Natural killer cell (primary cell): ENCODE results near the gene EPAS1. TPM values are rescaled to one million over a fixed set of nuclear protein-coding genes. Genes with fewer than 3 reads are reported as not detected.

Experiments
- ATAC-seq, 3 donors: fragments of 150-1000 bp in 2 of 3; fragments of 200-7000 bp in 1 of 3; cut with Tn5 transposase; 1 replicate in 1 of 3; 2 replicates in 2 of 3; pipeline ENCODE4 v1.10.0; 2021; ENCODE audit warnings: mild to moderate bottlenecking in 2 of 3, moderate library complexity in 2 of 3
- DNase-seq, 2 donors: peaks; one replicate each; pipeline versions ENCODE4 v3.0.0 to v3.0.0-alpha.2; 2013 to 2021; ENCODE audit warnings: mixed read lengths in 1 of 2
- H3K27ac ChIP-seq: one replicate; pipeline ENCODE4 v1.5.1; 2013; ENCODE audit warnings: mild to moderate bottlenecking, low read length
- H3K27me3 ChIP-seq: one replicate; pipeline ENCODE4 v1.6.1; 2013; ENCODE audit warnings: low read length; ENCODE audit not compliant: control insufficient read depth, insufficient read depth
- H3K36me3 ChIP-seq: one replicate; pipeline ENCODE4 v1.6.1; 2013; ENCODE audit warnings: low read length; ENCODE audit not compliant: control insufficient read depth, insufficient read depth
- H3K4me1 ChIP-seq: one replicate; pipeline ENCODE4 v1.6.1; 2013; ENCODE audit warnings: low read length; ENCODE audit not compliant: control insufficient read depth, insufficient read depth
- H3K4me3 ChIP-seq: one replicate; pipeline ENCODE4 v1.5.1; 2013; ENCODE audit warnings: low read length
- H3K9me3 ChIP-seq: one replicate; pipeline ENCODE4 v1.6.1; 2013; ENCODE audit warnings: low read length; ENCODE audit not compliant: control insufficient read depth, insufficient read depth
- H3K27ac Mint-ChIP-seq, 2 donors: one replicate each; pipeline ENCODE4 v1.8.0; 2022; ENCODE audit warnings: mild to moderate bottlenecking in 2 of 2, mixed read lengths in 2 of 2, moderate library complexity in 1 of 2
- H3K27me3 Mint-ChIP-seq, 2 donors: one replicate each; pipeline ENCODE4 v1.8.0; 2022; ENCODE audit warnings: low read depth in 2 of 2, mixed read lengths in 2 of 2
- H3K36me3 Mint-ChIP-seq: one replicate; pipeline ENCODE4 v1.8.0; 2022; ENCODE audit warnings: mixed read lengths
- H3K4me1 Mint-ChIP-seq, 2 donors: one replicate each; pipeline ENCODE4 v1.8.0; 2022; ENCODE audit warnings: mixed read lengths in 2 of 2
- H3K4me3 Mint-ChIP-seq: one replicate; pipeline ENCODE4 v1.8.0; 2022; ENCODE audit warnings: mild to moderate bottlenecking, moderate library complexity, mixed read lengths
- H3K9me3 Mint-ChIP-seq, 2 donors: one replicate each; pipeline ENCODE4 v1.8.0; 2022; ENCODE audit warnings: mixed read lengths in 2 of 2
- CTCF ChIP-seq: fragments of 200-600 bp; IDR thresholded peaks from one replicate; pipeline ENCODE4 v1.8.0; 2022; ENCODE audit warnings: antibody characterized with exemption
- WGBS: methylation state at CpG from one replicate; pipeline ENCODE4 v1.1.7; 2013; ENCODE audit warnings: missing lambda C conversion rate; ENCODE audit not compliant: insufficient coverage; 5-methylcytosine and 5-hydroxymethylcytosine counted together
- intact Hi-C: fragments of 100-400 bp; cut with micrococcal nuclease; formaldehyde crosslinking; loops from one replicate; pipeline ENCODE4 v1.14.2; 2022
- total RNA-seq, 4 donors: library from RNA; stranded (reverse); fragments of 120-200 nt in 1 of 4; gene quantifications; one replicate each; pipeline versions ENCODE4 v1.2.3 to v1.2.4, GENCODE V29; 2013 to 2022

Gene EPAS1
- total RNA-seq, 3 donors from 2014 or later (not counting 1 experiment from before 2014, with no cell fraction given), result 2.1 to 61.4 (median 3.6) TPM

- Histone ChIP-seq H3K27me3 (no peaks in the 10 kb centered on the region), H3K4me1 (no peaks in the 10 kb centered on the region), H3K36me3 (no peaks in the 10 kb centered on the region), H3K27ac (no peak overlapping the region), H3K9me3 (no peaks in the 10 kb centered on the region), H3K4me3 (no peak overlapping the region)
- ATAC-seq (no peak), DNase-seq (no peak)
- no peaks in the 10 kb centered on the region for H3K4me1 Mint-ChIP-seq
- no peak overlapping the region for H3K27ac Mint-ChIP-seq
- no peaks in the 10 kb centered on the region for H3K36me3 Mint-ChIP-seq
- intact Hi-C loops, result no loop called here
- H3K27me3 Mint-ChIP-seq, result peaks cover 0 to 9% of the 10 kb centered on the region in 2 donors
- WGBS, result 92% methylated on average over 2 of the region's 3 CpGs
- TF ChIP-seq CTCF, result no peak
- H3K9me3 Mint-ChIP-seq, result no peaks in the 10 kb centered on the region
- no peak overlapping the region for H3K4me3 Mint-ChIP-seq
These were observed 81.4 kb downstream of the EPAS1 start for GRCh38 chr2:46378616-46379015.

DNA sequence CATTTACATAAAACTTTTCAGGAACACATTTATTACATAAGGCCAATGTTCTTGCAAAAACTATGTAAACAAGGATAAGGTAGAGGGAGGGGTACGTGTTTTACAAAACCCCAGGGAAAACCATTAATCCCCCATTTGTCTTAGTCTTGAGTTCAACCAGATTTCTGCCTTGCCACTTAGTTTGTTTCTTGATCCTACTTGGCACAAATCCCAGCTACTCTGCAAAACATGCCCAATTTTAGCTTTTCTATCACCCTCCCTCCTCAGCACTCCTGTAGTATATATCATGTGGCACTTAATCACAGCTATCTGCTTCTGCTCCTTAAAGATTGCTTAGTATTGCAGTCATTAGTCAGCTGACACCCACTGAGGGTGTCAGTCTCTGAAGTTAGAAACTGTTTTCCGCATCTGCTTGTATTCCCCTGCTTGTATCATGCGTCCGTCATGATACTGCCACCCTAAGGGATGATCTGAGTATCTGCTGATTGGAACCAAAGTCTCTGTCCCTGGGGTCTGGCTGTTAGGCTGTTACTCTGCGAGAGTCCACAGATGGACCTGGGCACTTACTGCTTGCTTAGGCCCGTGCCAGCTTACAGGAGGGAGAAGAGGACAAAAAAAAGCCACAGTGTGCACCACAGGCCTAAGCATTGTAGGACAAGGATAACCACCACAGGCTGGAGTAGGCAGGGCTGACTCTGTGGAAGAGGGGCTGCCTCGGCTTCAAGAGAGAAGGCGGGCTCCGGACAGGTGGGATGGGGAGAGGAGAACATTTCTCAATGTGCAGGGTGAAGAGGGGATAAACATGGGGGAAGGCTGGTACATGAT, 82.2 kb downstream of the EPAS1 start:
- peaks cover 0 to 4% of the 10 kb centered on the region in 2 donors for H3K27me3 Mint-ChIP-seq
- DNase-seq (no peak), ATAC-seq (no peak)
- intact Hi-C loops, result no loop called here
- H3K4me3 Mint-ChIP-seq, result no peak overlapping the region
- Histone ChIP-seq H3K4me3 (no peak overlapping the region), H3K27ac (no peak overlapping the region), H3K9me3 (no peaks in the 10 kb centered on the region), H3K4me1 (no peaks in the 10 kb centered on the region), H3K36me3 (no peaks in the 10 kb centered on the region), H3K27me3 (no peaks in the 10 kb centered on the region)
- H3K4me1 Mint-ChIP-seq, result no peaks in the 10 kb centered on the region
- no peak for TF ChIP-seq CTCF
- 92% methylated on average over 9 of the region's 9 CpGs for WGBS
- H3K36me3 Mint-ChIP-seq, result no peaks in the 10 kb centered on the region
- no peaks in the 10 kb centered on the region for H3K9me3 Mint-ChIP-seq
- no peak overlapping the region for H3K27ac Mint-ChIP-seq

DNA sequence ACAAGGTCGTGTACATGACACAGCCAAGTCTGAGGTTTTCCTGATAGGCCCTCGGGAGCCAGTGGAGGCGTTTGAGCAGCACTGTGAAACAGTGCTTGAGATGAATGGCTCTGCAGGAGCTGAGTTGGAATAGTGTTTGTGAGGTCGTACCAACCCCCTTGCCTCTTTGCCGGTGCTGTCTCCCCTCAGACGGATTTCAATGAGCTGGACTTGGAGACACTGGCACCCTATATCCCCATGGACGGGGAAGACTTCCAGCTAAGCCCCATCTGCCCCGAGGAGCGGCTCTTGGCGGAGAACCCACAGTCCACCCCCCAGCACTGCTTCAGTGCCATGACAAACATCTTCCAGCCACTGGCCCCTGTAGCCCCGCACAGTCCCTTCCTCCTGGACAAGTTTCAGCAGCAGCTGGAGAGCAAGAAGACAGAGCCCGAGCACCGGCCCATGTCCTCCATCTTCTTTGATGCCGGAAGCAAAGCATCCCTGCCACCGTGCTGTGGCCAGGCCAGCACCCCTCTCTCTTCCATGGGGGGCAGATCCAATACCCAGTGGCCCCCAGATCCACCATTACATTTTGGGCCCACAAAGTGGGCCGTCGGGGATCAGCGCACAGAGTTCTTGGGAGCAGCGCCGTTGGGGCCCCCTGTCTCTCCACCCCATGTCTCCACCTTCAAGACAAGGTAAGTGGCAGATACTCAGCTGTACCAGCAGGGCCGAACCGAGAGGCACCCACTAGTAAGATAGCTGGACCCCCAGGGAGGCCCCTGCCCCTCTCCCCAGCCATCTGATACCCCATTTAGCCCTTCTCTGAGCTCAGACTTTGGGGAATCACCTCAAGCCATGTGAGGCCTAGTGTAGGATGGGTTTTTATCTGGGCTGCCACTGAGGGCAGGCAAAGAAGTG, 83.1 kb downstream of the EPAS1 start:
- DNase-seq (no peak), ATAC-seq (no peak)
- no peak overlapping the region for H3K4me3 Mint-ChIP-seq
- H3K4me3 ChIP-seq, result no peak overlapping the region
- 92% methylated on average over 22 of the region's 22 CpGs for WGBS
- no peaks in the 10 kb centered on the region for H3K9me3 ChIP-seq
- H3K9me3 Mint-ChIP-seq, result no peaks in the 10 kb centered on the region
- intact Hi-C loops, result no loop called here
- H3K27me3 ChIP-seq, result no peaks in the 10 kb centered on the region
- TF ChIP-seq CTCF, result no peak
- no peaks in the 10 kb centered on the region for H3K4me1 Mint-ChIP-seq
- H3K36me3 Mint-ChIP-seq, result no peaks in the 10 kb centered on the region
- H3K4me1 ChIP-seq, result no peaks in the 10 kb centered on the region
- H3K27me3 Mint-ChIP-seq, result no peaks in the 10 kb centered on the region
- H3K27ac Mint-ChIP-seq, result no peak overlapping the region
- H3K27ac ChIP-seq, result no peak overlapping the region
- no peaks in the 10 kb centered on the region for H3K36me3 ChIP-seq
